Activated CD4-positive, alpha-beta T cell treated with anti-CD3 and anti-CD28 coated beads for 48 hours (primary cell): ENCODE measurements around the gene SELENOP.

Experiments used
- DNase-seq: peaks from one replicate; pipeline ENCODE4 v3.0.0-alpha.2; 2020

Gene SELENOP

DNA sequence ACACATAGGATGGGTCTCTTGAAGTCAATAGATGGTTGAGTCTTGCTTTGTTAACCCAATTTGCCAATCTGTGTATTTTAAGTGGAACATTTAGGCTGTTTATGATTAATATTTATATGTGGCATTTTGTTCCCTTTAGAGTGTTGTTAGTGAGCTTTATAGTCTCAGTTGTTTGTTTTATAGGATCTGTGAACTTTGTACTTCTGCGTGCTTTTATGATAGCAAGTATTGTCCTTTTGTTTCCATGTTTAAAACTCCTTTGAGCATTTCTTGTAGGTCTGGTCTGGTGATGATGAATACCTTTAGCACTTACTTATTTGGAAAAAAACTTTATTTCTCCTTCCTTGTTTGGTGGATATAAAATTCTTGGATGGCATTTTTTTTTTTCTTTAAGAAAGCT, 23.8 kb downstream of the SELENOP start:
- DNase-seq: no peak

DNA sequence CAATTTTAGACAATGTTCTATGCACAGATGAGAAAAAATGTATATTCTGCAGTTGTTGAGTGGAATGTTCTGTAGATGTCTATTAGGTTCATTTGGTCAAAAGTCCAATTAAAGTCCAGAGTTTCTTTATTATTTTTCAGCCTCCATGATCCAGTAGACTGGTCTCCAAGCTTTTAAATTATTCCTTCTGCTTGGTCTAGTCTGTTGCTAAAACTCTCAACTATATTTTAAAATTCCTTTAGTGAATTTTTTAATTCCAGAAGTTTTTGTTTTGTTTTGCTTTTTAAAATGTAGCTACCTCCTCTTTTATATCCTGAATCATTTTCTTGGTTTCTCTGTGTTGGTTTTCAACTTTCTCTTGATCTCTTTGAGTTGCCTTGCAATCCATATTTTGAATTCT, 24.6 kb downstream of the SELENOP start:
- no peak for DNase-seq

DNA sequence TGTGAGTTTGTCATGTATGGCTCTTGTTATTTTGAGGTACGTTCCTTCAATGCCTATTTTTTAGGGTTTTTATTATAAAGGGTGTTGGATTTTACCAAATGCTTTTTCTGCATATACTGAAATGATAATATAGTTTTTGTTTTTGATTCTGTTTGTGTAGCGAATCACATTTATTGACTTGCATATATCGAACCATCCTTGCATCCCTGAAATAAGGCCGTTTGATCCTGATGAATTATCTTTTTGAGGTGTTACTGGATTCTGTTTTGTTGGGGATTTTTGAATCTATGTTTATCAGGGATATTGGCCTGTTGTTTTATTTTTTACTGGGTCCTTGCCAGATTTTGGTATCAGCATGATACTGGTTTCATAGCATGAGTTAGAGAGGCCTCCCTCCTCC, 25.9 kb downstream of the SELENOP start:
- DNase-seq: no peak

- DNase-seq: no peak
Observed at GRCh38 chr5:42784132-42784531, 27.6 kb downstream of the SELENOP start.

DNA sequence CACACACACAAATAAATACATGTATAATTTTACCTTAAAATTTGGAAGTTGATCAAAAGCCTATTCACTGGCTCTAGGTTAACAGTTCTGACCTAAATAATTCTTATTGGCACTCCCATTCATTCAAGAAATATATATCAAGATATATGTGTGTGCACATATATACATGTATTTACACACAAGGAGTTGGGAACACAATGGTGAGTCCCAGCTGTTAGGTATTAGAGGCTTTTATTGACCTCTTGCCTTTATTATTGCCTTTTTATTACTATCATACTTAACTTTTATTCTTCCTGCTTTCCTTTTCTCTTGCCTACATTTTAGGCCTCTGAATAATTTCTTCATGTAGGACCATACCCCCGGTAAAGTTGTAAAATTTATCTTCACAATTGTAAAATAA, 30.1 kb downstream of the SELENOP start:
- DNase-seq: no peak

GRCh38 chr5:42779083-42779482, 32.6 kb downstream of the SELENOP start:
- no peak for DNase-seq

- DNase-seq: no peak
Observed at GRCh38 chr5:42772265-42772993, 39.3 kb downstream of the SELENOP start.

DNA sequence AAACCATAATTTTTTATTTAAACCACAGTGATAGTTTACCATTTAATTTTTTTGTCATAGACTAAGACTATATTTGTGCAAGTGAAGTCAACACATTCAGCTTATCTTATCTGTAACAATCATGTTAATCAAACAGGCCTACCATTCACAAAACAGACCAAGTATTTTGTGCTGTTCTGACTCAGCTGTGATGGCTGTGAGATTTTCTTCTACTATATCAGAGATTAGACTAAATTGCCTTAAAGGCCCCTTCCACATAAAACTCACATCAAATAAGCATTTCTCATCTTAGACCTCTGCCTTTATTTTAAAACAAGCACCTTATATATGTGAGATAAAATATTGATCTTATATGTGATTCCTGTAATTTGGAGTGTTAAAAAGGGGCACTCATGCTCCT, 41.7 kb downstream of the SELENOP start:
- no peak for DNase-seq

DNA sequence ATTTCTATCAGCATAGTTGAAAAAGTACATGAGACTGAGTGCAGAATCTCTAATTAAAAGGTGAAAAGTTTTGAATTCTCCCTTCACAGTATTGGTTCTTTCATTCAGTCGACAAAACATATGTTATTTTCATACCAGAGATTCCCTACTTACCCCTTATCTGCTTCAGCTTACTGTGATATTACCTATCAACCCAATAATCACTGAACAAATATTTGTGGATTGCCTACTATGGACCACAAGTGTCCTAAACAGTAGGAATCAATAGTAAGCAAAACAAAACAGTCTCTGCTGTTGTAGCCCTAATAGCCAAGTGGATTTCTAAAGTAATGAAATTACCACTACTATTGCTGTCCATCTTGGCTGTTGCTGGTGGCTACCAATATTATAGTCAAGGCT, 43.6 kb downstream of the SELENOP start:
- no peak for DNase-seq

DNA sequence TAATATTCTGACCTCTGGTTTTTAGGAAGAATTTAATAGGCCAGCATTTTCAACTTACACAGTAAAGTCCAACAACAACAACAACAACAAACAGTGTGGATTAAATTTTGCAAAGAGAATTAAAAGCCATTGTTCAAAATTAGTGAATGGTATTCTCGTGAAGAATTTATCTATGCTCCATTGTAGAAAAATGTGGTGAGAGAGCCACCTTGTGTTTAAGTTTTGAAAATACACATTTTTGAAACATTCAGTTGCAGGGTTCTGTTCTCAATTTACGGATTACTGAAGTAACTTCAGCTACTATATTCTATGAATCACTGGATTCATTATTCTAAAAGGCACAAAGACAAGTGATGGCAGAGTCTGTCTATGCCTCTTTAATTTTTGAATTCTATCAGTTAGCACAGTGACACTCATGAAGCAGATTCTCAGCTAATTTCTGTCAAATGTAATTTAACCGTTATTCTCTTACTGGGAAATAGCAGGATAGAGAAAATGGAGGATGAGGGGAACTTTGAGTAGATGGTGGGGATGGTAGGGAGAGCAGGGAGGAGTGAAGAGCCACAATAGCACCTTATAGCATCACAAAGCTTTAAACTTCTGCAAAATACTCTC, 44.1 kb downstream of the SELENOP start:
- no peak for DNase-seq

DNA sequence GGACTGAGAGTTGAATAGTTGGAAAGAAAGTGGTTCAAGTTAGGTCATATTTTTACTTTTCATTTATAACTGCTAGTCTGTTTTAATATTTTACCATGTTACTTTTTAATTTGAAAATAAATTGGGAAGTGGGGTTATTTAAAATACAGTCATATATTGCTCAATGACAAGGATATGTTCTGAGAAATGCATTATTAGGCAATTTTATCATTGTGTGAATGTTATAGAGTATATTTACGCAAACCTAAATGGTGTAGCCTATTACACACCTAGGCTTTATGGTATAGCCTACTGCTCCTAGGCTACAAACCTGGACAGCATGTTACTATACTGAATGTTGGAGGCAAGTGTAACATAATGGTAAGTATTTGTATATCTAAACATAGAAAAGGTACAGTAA, 49.9 kb downstream of the SELENOP start:
- no peak for DNase-seq

DNA sequence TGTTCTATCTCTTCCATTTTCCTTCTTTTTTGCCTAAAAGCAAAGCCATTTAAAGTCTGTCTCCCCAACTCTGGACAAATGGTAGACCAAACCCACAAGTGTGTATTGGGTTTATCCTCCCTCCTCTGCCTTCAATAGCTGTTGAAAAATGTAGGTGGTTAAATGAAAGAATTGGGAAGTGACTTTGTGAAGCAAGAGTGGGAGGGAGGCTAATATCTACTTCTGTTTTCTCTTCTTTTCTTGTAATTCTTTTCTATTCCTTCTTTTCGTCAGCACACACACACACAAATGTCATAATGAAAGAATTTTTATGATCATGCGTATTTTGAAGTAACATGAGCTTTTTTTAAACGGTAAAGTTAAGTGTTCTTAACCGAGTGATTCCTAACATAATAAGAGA, 51.3 kb downstream of the SELENOP start:
- DNase-seq: no peak

- DNase-seq: no peak
Observed at GRCh38 chr5:42759456-42759855, 52.2 kb downstream of the SELENOP start.

- DNase-seq: peak; percentile 74
Observed at GRCh38 chr5:42756606-42757601, 54.8 kb downstream of the SELENOP start, which contains the start of gene CCDC152. Gene CCDC152 (plus strand): TSS chr5:42756818. CDS start chr5:42759122, 2,304 bp downstream.

- no peak for DNase-seq
Observed at GRCh38 chr5:42753099-42753498, 58.6 kb downstream of the SELENOP start.

- DNase-seq: no peak
Observed at GRCh38 chr5:42751044-42751443, 60.6 kb downstream of the SELENOP start.

- no peak for DNase-seq
Observed at GRCh38 chr5:42750507-42750906, 61.2 kb downstream of the SELENOP start.
